Stimulated activated CD4-positive, alpha-beta T cell treated with anti-CD3 and anti-CD28 coated beads, Interleukin-1b, Interleukin-23, amount 100 ng/mL, for 48 hours (primary cell): Measurements from ENCODE around the gene DHRSX.
"Not testable (repeated sequence)": the region's sequence is repeated elsewhere in the genome, so short reads cannot be mapped to it uniquely, and the experiment has no call there.

Experiments
- DNase-seq: peaks from one replicate; pipeline ENCODE4 v3.0.0-alpha.2; 2020

Gene DHRSX

GRCh38 chrX:2519638-2520037, 18.9 kb upstream of the DHRSX start:
- not testable (repeated sequence) for DNase-seq

- DNase-seq, result no peak
Observed at GRCh38 chrX:2517055-2517454, 16.3 kb upstream of the DHRSX start.

- DNase-seq, result no peak
Observed at GRCh38 chrX:2516623-2517022, 15.8 kb upstream of the DHRSX start.

- no peak for DNase-seq
Observed at GRCh38 chrX:2514131-2514530, 13.4 kb upstream of the DHRSX start.

GRCh38 chrX:2513121-2513664, 12.4 kb upstream of the DHRSX start:
- no peak for DNase-seq

- DNase-seq, result no peak
Observed at GRCh38 chrX:2512501-2512900, 11.7 kb upstream of the DHRSX start.

GRCh38 chrX:2511326-2511725, 10.6 kb upstream of the DHRSX start:
- no peak for DNase-seq

- no peak for DNase-seq
Observed at GRCh38 chrX:2508648-2509335, 8.0 kb upstream of the DHRSX start.

- no peak for DNase-seq
Observed at GRCh38 chrX:2507904-2508627, 7.3 kb upstream of the DHRSX start.

- no peak for DNase-seq
Observed at GRCh38 chrX:2507196-2507595, 6.4 kb upstream of the DHRSX start.

GRCh38 chrX:2505341-2505740, 4.6 kb upstream of the DHRSX start:
- not testable (repeated sequence) for DNase-seq

GRCh38 chrX:2504706-2505332, 4.0 kb upstream of the DHRSX start:
- DNase-seq, result no peak

GRCh38 chrX:2503591-2504500, 3.1 kb upstream of the DHRSX start:
- no peak for DNase-seq

GRCh38 chrX:2502668-2503519, 2.1 kb upstream of the DHRSX start:
- no peak for DNase-seq

GRCh38 chrX:2502120-2502667, 1.4 kb upstream of the DHRSX start:
- no peak for DNase-seq

- no peak for DNase-seq
Observed at GRCh38 chrX:2501559-2502102, 855 bp upstream of the DHRSX start.

- DNase-seq, result no peak
Observed at GRCh38 chrX:2500091-2500802, 529 bp downstream of the DHRSX start.

GRCh38 chrX:2499507-2499906, 1.3 kb downstream of the DHRSX start:
- no peak for DNase-seq

- DNase-seq, result no peak
Observed at GRCh38 chrX:2498781-2499302, 1.9 kb downstream of the DHRSX start.
